Activated T-cell treated with anti-CD3 and anti-CD28 coated beads for 4 hours (primary cell): ENCODE data around the gene SLC10A1.
"Not testable (repeated sequence)": the region's sequence is repeated elsewhere in the genome, so short reads cannot be mapped to it uniquely, and the experiment has no call there.

Experiments
- DNase-seq: peaks from one replicate; pipeline ENCODE4 v3.0.0-alpha.2; 2020

Gene SLC10A1

DNA sequence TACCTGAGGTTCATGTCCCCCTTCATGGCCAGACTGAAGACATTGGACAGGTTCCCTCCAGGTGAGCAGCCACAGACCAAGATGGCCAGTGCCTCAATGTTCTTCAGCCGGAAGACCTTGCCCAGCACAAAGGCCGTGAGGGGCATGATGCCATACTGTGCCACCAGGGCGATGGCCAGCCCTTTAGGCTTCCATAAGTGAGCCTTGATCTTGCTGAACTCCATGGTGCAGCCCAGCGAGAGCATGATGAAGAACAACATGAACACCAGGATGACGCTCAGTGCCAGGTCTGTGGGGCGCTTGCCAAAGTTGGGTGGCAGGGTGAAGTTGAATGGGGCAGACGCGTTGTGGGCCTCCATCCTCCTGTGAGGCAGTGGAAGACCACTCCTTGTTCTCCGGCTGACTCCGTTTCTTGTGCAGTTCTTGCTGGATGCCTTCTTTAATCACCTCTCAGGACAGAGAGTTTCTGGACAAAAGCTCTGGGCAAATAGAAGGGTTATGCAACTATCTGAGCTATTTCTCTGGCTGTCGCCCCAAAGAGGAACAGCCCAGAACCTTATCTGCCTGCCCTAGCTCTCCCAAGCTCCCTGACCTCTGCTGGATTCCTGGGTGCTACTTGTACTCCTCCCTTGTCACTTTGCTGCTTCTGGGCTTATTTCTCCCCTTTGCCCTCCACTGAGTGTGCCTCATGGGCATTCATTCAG lies at the start of gene SLC10A1:
TSS of gene SLC10A1 (minus strand) at position 445 of the 704 bp plus-strand sequence. CDS start at position 359, 86 bp downstream.
- no peak for DNase-seq

GRCh38 chr14:69845787-69846186 lies 48.7 kb upstream of the SLC10A1 start:
- no peak for DNase-seq

- DNase-seq, result no peak
Measured at GRCh38 chr14:69845050-69845581, 48.1 kb upstream of the SLC10A1 start.

GRCh38 chr14:69844171-69844570 lies 47.1 kb upstream of the SLC10A1 start:
- no peak for DNase-seq

DNA sequence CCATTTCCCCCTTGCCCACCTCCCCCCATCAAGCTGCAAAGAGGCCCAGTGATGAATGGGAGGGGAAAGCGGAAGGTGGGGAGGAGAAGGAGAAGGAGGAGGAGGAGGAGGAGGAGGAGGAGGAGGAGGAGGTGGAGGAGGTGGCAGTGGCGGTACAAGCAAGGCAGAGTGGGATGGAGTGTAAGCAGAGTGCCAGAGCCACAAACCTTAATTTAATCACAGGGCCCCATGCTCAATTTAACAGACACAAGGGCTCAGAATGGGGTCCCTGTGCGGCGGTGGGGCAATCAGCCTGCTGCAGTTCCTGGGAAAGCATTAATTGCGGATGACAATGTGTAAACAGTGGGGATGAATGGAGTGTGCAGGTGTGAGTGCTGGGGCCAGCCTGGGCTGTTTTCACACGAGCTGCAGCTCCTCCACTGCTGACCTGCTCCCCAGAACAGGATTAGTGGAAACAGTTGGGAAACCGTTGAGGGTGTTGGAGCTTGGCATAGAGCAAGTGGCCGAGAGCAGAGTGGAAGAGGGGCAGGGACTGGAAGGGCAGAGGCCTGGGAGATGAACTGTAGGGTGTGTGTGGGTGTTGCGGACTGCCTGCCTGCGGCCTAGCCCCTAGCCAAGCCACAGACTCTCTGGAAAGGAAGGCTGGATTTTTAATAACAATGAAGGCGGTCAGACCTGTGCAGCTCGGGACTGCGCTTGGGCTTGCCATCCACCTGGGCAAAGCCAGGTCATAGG lies 45.8 kb upstream of the SLC10A1 start:
- DNase-seq, result no peak

- no peak for DNase-seq
Measured at GRCh38 chr14:69841656-69842055, 44.6 kb upstream of the SLC10A1 start.

- DNase-seq, result no peak
Measured at GRCh38 chr14:69839661-69840060, 42.6 kb upstream of the SLC10A1 start.

DNA sequence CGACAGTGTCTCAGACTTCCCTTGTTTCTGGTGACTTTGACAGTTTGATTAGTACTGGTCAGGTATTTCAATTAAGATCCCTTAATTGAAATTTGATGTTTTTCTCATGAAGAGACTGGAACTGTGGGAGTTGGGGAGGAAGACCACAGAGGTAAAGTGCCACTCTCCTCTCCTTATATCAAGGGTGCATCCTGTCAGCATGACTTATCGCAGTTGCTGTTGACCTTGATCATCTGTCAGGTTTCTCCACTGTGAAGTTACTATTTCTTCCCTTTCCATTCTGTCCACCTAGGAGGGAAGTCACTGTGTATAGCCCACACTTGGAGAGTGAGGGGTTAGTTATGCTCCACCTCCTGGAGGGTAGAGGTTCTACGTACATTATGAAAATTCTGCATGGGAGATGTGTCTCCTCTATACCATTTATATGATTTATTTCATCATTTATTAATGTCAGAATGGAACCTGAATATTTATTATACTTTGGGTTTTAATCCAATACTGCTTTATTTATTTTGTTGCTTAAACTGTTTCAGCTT lies 41.9 kb upstream of the SLC10A1 start:
- no peak for DNase-seq

GRCh38 chr14:69828879-69829278 lies 31.8 kb upstream of the SLC10A1 start:
- DNase-seq, result no peak

GRCh38 chr14:69828354-69828753 lies 31.3 kb upstream of the SLC10A1 start:
- no peak for DNase-seq

DNA sequence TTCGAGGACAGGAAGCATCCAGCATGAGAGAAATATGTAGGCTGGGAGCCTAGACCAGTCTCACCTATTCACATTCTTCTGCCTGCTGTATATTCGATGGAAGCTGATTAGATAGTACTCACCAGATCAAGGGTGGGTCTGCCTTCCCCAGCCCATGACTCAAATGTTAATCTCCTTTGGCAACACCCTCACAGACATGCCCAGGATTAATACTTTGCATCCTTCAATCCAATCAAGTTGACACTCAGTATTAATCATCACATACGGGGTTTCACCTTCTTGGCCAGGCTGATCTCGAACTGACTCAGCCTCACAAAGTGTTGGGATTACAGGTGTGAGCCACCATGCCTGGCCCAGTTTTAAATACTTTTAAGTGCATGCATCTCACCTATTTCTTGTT lies 30.5 kb upstream of the SLC10A1 start:
- DNase-seq, result no peak

DNA sequence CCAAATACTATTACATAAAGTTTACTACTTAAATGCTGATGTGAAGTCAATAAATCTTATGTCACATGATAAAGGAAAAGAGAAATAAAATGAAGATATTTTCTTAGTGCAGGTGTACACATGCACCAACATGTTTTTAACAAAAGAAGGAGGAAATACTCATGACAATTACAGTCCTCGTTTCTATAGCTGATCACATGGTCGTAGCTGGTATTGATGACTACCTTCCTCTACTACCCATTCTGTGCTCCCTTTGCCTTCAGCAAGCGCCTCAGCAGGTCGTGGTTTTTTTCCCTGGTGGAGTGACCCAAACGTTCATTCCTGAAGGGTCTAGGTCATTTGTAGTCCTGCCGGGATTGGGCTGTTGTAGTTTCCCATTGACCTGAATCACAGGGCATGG lies 25.4 kb upstream of the SLC10A1 start:
- no peak for DNase-seq

DNA sequence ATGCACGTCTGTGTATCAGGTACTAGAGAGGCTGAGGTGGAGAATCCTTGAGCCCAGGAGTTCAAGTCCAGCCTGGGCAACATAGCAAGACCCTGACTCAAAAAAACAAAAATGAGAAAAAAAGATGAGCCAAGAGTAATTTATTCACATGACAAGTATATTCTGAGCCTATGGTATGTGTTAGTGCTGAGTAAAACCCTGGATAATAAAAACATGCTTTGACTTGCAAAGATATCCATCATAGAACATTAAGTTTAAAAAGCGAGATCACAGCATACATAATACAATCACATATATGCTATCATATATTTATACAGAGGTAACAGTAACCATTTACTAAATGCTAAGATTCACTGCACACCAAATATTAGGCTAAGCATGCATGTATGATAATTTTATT lies 23.9 kb upstream of the SLC10A1 start:
- no peak for DNase-seq

- DNase-seq, result no peak
Measured at GRCh38 chr14:69819607-69820006, 22.6 kb upstream of the SLC10A1 start.

GRCh38 chr14:69818758-69819191 lies 21.7 kb upstream of the SLC10A1 start:
- peak; percentile 40 for DNase-seq

GRCh38 chr14:69816216-69816615 lies 19.2 kb upstream of the SLC10A1 start:
- DNase-seq, result no peak

DNA sequence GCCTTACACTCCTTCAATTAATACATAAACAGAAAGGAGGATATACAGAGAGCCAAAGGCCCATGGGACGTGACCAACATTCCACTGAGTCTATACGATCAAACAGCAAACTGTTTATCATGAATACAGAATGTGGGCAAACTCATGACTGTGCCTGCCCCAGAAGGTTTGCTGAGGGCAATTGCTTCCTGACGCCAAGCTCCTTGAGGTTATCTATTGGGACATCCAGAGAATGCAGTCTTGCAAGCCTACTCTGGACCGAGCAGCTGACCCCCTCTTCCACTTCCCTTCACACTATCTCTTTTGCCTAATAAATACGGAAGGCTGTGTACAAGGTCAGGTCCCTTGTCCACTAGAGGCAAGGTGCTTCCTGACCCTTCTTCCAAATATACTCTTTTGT lies 18.5 kb upstream of the SLC10A1 start:
- no peak for DNase-seq

GRCh38 chr14:69814397-69814796 lies 17.4 kb upstream of the SLC10A1 start:
- DNase-seq, result no peak

DNA sequence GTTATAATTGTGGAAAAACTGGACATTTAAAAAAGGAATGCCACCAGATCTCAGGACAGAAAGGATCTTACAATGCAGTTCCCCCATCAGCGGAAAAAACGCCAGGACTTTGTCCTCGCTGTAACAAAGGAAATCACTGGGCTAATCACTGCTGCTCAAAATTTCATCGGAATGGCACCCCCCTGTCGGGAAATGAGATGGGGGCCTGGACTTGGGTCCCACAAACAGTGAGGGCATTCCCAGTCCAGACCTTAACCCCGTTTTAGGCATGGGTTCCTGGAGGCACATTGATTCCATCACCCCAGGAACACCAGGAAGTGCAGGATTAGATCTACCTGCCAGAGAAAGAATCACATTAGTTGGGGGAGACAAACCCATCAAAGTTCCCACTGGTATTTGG lies 16.3 kb upstream of the SLC10A1 start:
- not testable (repeated sequence) for DNase-seq

GRCh38 chr14:69812711-69813110 lies 15.7 kb upstream of the SLC10A1 start:
- DNase-seq, result no peak

DNA sequence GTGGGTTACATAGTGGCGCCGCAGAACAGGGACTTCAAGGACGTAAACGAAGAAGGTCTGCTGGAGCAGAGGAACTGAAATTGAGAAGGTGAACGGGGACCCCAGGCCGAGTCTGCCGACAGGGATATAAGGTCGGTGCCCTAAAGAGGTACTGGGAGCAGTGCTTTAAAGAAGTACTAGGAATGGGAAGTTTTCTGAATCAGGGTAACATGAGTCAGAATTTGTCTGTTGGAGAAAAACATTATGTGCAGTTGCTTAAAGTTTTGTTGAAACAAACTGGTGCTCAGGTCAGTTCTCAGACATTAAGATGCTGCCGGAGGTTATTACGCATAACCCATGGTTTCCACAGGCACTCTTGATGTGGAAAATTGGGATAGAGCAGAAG lies 14.8 kb upstream of the SLC10A1 start:
- no peak for DNase-seq

- no peak for DNase-seq
Measured at GRCh38 chr14:69811227-69811867, 14.3 kb upstream of the SLC10A1 start.
